HG03469 (cell line): ENCODE data around the gene ICA1.
"Not testable (repeated sequence)": the region's sequence is repeated elsewhere in the genome, so short reads cannot be mapped to it uniquely, and the experiment has no call there.

Experiments used
- ATAC-seq: cut with Tn5 transposase; IDR thresholded peaks from one replicate; pipeline ENCODE4 v1.9.1; 2021; ENCODE audit warnings: mild to moderate bottlenecking, moderate library complexity, moderate number of reproducible peaks; ENCODE audit not compliant: unreplicated experiment

The ICA1 gene

GRCh38 chr7:8271960-8272359, 10.0 kb upstream of the ICA1 start:
- ATAC-seq, result no peak

- no peak for ATAC-seq
These were observed 1.1 kb upstream of the ICA1 start for GRCh38 chr7:8263048-8263447.

- ATAC-seq, result no peak
These were observed 884 bp downstream of the ICA1 start for GRCh38 chr7:8260871-8261694.

DNA sequence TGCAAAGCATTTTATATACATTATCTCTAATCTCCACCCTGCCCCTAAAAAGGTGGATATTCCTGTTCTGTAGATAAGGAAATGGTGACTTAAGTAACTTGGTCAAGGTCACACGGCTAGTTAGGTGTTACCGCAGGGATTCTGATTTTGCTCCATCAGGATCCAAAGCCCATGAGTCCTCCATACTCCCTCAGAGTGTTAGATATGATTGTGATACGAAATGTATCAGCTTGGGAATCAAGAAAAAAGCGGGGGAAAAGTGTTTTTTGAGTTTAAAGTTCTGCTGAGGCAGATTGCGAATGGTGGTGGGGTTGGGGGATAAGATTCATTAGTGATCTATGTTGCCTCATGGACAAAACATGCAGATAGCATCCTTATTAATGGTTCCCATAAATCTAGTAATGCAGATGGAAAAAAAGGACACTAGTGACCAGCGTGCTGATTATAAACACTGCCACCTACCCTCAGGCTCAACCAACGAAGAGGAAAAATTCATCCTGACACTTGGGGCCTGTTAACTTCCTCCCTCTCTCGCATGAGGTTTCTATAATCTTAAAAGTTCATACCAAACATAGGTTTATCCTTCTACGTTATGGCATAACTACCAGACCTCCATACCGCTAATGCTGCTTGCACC, 2.3 kb downstream of the ICA1 start:
- ATAC-seq, result no peak

DNA sequence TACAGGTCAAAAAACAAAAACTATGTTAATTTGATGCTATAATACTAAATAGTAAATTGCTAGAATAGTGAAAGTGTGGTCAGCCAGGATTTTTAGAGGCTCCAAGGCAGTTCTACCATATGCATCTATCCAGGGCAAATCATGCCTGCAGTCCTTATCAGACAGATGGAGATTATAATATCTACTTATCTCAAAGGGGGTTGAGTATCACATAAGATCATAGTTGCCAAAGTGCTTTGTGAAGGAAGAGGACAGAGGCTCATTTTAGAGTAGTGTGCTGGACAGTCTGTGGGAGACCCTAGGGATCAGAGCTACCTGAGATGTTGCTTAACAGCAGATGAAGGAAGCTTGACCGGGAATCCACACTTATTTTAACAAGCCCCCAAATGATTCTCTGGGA, 3.2 kb downstream of the ICA1 start:
- ATAC-seq, result no peak

DNA sequence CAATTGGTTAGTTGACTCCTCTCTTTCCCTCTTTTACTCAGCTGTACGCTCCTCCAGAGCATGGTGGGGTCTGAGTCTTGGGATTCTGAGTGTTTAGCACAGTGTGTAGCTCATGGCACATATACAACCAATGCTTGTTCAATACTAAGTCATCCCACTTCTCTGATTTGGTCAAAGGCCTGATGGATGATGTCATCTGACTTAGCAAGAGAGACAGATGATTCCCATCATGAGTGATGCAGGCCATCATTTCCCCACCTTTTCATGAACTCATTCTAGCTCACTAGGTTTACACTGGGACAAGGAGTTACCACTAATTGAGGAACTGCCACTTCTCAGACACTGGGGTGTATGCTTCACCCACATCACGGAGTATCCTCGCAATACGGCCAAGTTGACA, 3.8 kb downstream of the ICA1 start:
- ATAC-seq, result no peak

GRCh38 chr7:8255680-8256655, 6.0 kb downstream of the ICA1 start:
- no peak for ATAC-seq

GRCh38 chr7:8254667-8255066, 7.3 kb downstream of the ICA1 start:
- no peak for ATAC-seq

DNA sequence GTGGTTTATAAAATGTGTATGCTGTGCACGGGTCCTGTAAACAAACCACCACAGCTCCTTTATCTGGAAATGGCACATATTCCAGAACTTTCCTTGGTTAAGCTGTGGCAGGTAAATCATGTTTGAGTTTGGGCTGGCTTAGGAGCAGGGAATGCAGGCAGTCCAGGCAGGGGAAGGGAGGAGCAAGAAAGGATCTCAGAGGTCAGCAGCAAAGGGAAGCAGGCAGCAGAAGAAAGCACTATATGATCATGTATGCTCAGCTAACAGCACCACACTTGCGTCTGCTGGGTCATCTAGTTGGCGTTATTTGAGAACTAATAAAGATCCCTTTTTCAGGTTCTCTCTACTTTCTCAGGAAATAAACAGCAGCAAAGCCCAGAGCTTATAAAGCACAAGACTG, 7.8 kb downstream of the ICA1 start:
- ATAC-seq, result no peak

DNA sequence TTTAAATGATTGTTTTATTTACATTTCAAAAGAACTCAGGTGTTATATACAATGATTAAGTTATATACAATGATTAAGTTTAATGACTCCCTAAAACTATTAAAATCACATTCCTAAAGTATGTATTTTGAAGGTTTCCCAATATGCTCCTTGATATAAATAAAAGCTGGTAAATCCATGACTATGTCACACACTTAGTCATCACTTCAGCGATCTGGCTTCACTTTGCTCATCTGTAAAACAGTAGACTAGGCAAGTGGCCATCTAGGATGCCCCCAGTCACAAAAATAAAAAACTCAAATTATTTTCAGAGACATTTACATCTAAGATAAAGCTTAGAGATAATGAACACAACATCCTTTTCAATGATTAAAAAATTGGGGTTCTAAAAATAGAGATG, 10.8 kb downstream of the ICA1 start:
- ATAC-seq, result no peak

DNA sequence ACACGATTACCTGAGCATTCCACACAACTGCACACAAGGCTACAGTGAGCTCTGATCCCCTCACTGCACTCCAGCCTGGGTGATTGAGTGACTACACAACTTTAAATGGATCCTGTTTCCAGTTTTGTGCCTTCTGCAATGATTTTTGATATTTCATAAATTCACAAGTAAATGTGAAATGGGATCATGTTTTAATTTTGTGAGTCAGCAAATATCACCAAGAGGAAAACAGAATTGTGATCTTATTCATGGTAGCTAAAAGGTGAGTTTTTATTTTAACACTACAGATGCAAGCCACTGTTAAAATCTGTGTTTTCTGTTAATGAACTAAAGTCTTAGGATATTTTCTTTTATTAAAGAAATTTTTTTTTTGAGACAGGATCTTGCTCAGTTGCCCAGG, 11.4 kb downstream of the ICA1 start:
- no peak for ATAC-seq

DNA sequence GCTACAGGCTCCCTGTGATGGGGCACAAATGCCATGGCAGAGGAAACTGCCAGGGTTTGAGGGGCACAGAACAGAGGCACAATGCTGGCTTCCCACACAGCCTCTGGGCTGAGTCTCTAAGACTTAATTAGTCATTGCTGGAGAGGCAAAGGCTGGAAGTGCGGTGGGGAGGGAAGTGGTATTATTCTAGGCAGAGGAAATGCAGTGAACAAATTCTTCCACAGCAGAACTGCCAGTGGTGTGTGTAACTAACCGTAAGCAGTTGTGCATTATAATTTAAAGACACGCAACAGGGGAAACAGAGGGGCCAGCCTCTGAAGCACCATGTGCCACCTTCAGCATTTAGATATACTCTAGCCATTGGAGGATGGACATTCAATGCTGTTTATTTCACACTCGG, 12.8 kb downstream of the ICA1 start:
- no peak for ATAC-seq

GRCh38 chr7:8246020-8246419, 15.9 kb downstream of the ICA1 start:
- no peak for ATAC-seq

DNA sequence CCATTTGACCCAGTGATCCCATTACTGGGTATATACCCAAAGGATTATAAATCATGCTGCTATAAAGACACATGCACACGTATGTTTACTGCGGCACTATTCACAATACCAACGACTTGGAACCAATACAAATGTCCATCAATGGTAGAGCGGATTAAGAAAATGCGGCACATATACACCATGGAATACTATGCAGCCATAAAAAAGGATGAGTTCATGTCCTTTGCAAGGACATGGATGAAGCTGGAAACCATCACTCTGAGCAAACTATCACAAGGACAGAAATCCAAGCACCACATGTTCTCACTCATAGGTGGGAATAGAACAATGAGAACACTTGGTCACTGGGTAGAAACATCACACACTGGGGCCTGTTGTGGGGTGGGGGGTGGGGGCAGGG, 16.9 kb downstream of the ICA1 start:
- ATAC-seq, result not testable (repeated sequence)

DNA sequence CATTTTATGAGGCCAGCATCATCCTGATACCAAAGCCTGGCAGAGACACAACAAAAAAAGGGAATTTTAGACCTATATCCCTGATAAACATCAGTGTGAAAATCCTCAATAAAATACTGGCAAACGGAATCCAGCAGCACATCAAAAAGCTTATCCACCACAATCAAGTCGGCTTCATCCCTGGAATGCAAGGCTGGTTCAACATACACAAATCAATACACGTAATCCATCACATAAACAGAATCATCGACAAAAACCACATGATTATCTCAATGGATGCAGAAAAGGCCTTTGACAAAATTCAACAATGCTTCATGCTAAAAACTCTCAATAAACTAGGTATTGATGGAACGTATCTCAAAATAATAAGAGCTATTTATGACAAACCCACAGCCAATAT, 18.9 kb downstream of the ICA1 start:
- not testable (repeated sequence) for ATAC-seq

- not testable (repeated sequence) for ATAC-seq
These were observed 22.1 kb downstream of the ICA1 start for GRCh38 chr7:8239702-8240362.

- no peak for ATAC-seq
These were observed 25.1 kb downstream of the ICA1 start for GRCh38 chr7:8236780-8237407.

DNA sequence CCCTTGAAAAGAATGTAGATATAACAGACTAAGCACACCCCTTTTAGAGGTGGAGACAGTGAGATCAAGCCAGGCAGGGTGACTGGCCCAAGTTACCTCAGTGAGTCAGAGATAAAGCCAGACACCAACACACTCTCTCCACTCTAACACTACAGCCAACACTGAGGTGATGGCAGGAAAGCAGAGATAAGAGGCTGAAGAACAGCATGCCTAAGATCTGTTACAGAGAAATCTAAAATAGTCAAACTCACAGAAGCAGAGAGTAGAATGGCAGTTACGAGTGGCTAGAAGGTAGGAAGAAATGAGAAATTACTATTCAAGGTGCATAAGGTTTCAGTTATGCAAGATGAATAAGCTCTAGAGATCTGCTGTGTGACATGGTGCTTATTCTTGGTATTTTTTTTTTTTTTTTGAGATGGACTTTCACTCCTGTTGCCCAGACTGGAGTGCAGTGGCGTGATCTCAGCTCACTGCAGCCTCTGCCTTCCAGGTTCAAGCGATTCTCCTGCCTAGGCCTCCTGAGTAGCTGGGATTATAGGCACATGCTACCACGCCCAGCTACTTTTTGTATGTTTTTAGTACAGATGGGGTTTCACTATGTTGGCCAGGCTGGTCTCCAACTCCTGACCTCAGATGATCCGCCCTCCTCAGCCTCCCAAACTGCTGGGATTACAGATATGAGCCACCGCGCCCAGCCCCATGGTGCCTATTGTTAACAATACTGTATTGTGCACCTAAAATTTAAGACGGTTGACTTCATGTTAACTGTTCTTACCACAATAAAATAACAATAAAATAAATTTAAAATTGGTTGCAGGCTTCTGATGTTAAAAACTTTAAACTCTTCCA, 28.7 kb downstream of the ICA1 start:
- ATAC-seq, result no peak

GRCh38 chr7:8229927-8230326, 32.0 kb downstream of the ICA1 start:
- no peak for ATAC-seq
